CD14-positive monocyte (primary cell): ENCODE results near the gene DCAKD. TPM values are rescaled to one million over a fixed set of nuclear protein-coding genes. Genes with fewer than 3 reads are reported as not detected.
A peak's percentile ranks its signal among the peaks of the same experiment; 100 is the strongest.

ENCODE experiments used
- DNase-seq, 3 donors: peaks; one replicate each; pipeline ENCODE4 v3.0.0-alpha.2; 2011 to 2022
- H2AFZ ChIP-seq: 2 replicates; pipeline ENCODE4 v1.6.0; 2012; ENCODE audit warnings: mild to moderate bottlenecking, low read depth, low read length, inconsistent platforms; ENCODE audit not compliant: insufficient read depth, poor library complexity, severe bottlenecking
- H3K27ac ChIP-seq, 2 donors: 1 replicate in 1 of 2; 2 replicates in 1 of 2; pipeline ENCODE4 v1.5.1; 2012 to 2013; ENCODE audit warnings: low read length in 2 of 2, control low read depth in 1 of 2, inconsistent platforms in 1 of 2, low read depth in 1 of 2, mild to moderate bottlenecking in 1 of 2
- H3K27me3 ChIP-seq, 2 donors: one replicate each; pipeline versions ENCODE4 v1.6.0 to v1.6.1; 2011 to 2013; ENCODE audit warnings: low read length in 2 of 2; ENCODE audit not compliant: control insufficient read depth in 2 of 2, insufficient read depth in 2 of 2
- H3K36me3 ChIP-seq, 2 donors: replicated peaks in 1 of 2; 1 replicate in 1 of 2; 2 replicates in 1 of 2; pipeline versions ENCODE4 v1.5.1 to v1.6.1; 2012 to 2013; ENCODE audit warnings: low read length in 2 of 2, control low read depth in 1 of 2, inconsistent platforms in 1 of 2, mild to moderate bottlenecking in 1 of 2; ENCODE audit not compliant: insufficient read depth in 2 of 2, control insufficient read depth in 1 of 2
- H3K4me1 ChIP-seq, 2 donors: 1 replicate in 1 of 2; 2 replicates in 1 of 2; pipeline versions ENCODE4 v1.5.1 to v1.6.1; 2012 to 2013; ENCODE audit warnings: low read length in 2 of 2, control low read depth in 1 of 2, inconsistent platforms in 1 of 2, mild to moderate bottlenecking in 1 of 2, moderate library complexity in 1 of 2; ENCODE audit not compliant: insufficient read depth in 2 of 2, control insufficient read depth in 1 of 2
- H3K4me2 ChIP-seq: replicated peaks from 2 replicates; pipeline ENCODE3; 2012; ENCODE audit warnings: low read length, moderate library complexity, mild to moderate bottlenecking; ENCODE audit not compliant: poor library complexity, severe bottlenecking; ENCODE audit errors: extremely low read depth
- H3K4me3 ChIP-seq, 3 experiments: fragments of 200-600 bp in 1 of 3; sonication (generic) in 1 of 3; replicated peaks in 1 of 3; 1 replicate in 2 of 3; 2 replicates in 1 of 3; pipeline ENCODE4 v1.5.1; 2011 to 2013; ENCODE audit warnings: low read length in 3 of 3, mild to moderate bottlenecking in 3 of 3, control low read depth in 2 of 3, low read depth in 2 of 3, inconsistent platforms in 1 of 3, moderate library complexity in 1 of 3
- H3K79me2 ChIP-seq: 2 replicates; pipeline ENCODE4 v1.6.0; 2012; ENCODE audit warnings: mild to moderate bottlenecking, control low read depth, inconsistent platforms, low read length, moderate library complexity; ENCODE audit not compliant: insufficient read depth
- H3K9ac ChIP-seq: 2 replicates; pipeline ENCODE4 v1.6.0; 2017; ENCODE audit warnings: low read length, mild to moderate bottlenecking; ENCODE audit not compliant: insufficient read depth, poor library complexity, severe bottlenecking
- H3K9me3 ChIP-seq, 2 donors: replicated peaks in 1 of 2; 1 replicate in 1 of 2; 2 replicates in 1 of 2; pipeline versions ENCODE4 v1.5.1 to v1.6.1; 2012 to 2013; ENCODE audit warnings: low read length in 2 of 2, control low read depth in 1 of 2; ENCODE audit not compliant: control insufficient read depth in 1 of 2, insufficient read depth in 1 of 2
- H4K20me1 ChIP-seq: 2 replicates; pipeline ENCODE4 v1.6.0; 2012; ENCODE audit warnings: mild to moderate bottlenecking, low read length, control low read depth, moderate library complexity; ENCODE audit not compliant: insufficient read depth
- H3K27ac Mint-ChIP-seq, 7 donors: one replicate each; pipeline ENCODE4 v1.8.0; 2020; ENCODE audit warnings: mild to moderate bottlenecking in 7 of 7, mixed read lengths in 7 of 7, moderate library complexity in 6 of 7, inconsistent platforms in 2 of 7
- H3K27me3 Mint-ChIP-seq, 3 donors: one replicate each; pipeline ENCODE4 v1.8.0; 2021 to 2022; ENCODE audit warnings: low read depth in 3 of 3, mild to moderate bottlenecking in 3 of 3, mixed read lengths in 3 of 3, moderate library complexity in 3 of 3, inconsistent platforms in 1 of 3
- H3K36me3 Mint-ChIP-seq, 2 donors: one replicate each; pipeline ENCODE4 v1.8.0; 2020; ENCODE audit warnings: mixed read lengths in 2 of 2, inconsistent platforms in 1 of 2, mild to moderate bottlenecking in 1 of 2
- H3K4me1 Mint-ChIP-seq: one replicate; pipeline ENCODE4 v1.8.0; 2020; ENCODE audit warnings: mild to moderate bottlenecking, mixed read lengths
- H3K4me3 Mint-ChIP-seq, 2 donors: one replicate each; pipeline ENCODE4 v1.8.0; 2020; ENCODE audit warnings: mild to moderate bottlenecking in 2 of 2, mixed read lengths in 2 of 2, moderate library complexity in 1 of 2
- H3K9me3 Mint-ChIP-seq, 7 donors: one replicate each; pipeline ENCODE4 v1.8.0; 2020 to 2022; ENCODE audit warnings: mixed read lengths in 7 of 7, mild to moderate bottlenecking in 6 of 7, moderate library complexity in 6 of 7, inconsistent platforms in 2 of 7
- WGBS: methylation state at CpG from one replicate; pipeline ENCODE4 v1.1.5; 2013; ENCODE audit warnings: missing lambda C conversion rate; ENCODE audit not compliant: insufficient coverage; 5-methylcytosine and 5-hydroxymethylcytosine counted together
- intact Hi-C, 2 donors: fragments of 100-400 bp; cut with micrococcal nuclease; formaldehyde crosslinking; loops; one replicate each; pipeline versions ENCODE4 v1.15.0 to v1.15.1; 2023
- polyA plus RNA-seq, 3 donors: library from polyadenylated mRNA; depleted of rRNA in 1 of 3; unstranded in 2 of 3; stranded (reverse) in 1 of 3; fragments of 300-500 nt in 2 of 3; fragments of >200 nt in 1 of 3; fragmentation: Illumina TruSeq in 2 of 3; gene quantifications; 1 replicate in 2 of 3; 2 replicates in 1 of 3; pipeline ENCODE4 v1.2.3, GENCODE V29; 2012 to 2021
- TF ChIP-seq, protein P1 (sequence below): fragments of 200-600 bp; IDR thresholded peaks from one replicate; pipeline ENCODE4 v1.8.0; 2022; ENCODE audit warnings: antibody characterized with exemption, mild to moderate bottlenecking

DCAKD gene
- polyA plus RNA-seq, 3 donors: 6.6 to 10.0 (median 8.7) TPM

DNA sequence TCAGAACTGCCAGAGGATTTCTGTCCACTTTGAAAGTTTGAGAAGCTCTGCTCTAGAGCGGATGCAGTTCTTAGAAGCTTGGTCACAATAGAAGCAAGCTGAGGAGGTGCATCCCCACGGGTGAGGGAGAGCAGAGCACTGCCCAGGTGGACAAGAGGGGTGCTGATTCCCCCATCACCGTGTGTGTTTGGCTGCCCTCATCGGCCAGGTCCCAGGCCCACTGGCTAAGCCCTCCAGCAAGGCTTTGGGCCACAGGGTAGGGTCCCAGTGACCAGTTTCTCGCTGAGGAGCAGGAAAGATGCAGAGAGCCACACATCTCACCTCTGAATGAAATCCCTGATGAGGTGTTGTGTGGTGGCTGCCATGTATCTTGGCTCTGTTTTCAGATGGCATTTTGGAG lies 36.5 kb upstream of the DCAKD start:
- Histone ChIP-seq H3K4me3 (no peak overlapping the region), H3K79me2 (peaks cover 2% of the 10 kb centered on the region), H2AFZ (no peak overlapping the region), H3K4me2 (no peak overlapping the region), H3K27ac (no peak overlapping the region), H3K27me3 (no peaks in the 10 kb centered on the region), H4K20me1 (peaks cover 37% of the 10 kb centered on the region), H3K9me3 (no peaks in the 10 kb centered on the region), H3K9ac (no peak overlapping the region), H3K4me1 (no peaks in the 10 kb centered on the region), H3K36me3 (peaks cover 83 to 97% of the 10 kb centered on the region in 2 donors)
- H3K4me1 Mint-ChIP-seq: no peaks in the 10 kb centered on the region
- intact Hi-C loops: no loop called here
- no peak overlapping the region for H3K27ac Mint-ChIP-seq
- no peak for DNase-seq
- no peak overlapping the region for H3K4me3 Mint-ChIP-seq
- 92% methylated on average over 4 of the region's 5 CpGs for WGBS
- H3K27me3 Mint-ChIP-seq: no peaks in the 10 kb centered on the region
- peaks cover 72 to 99% of the 10 kb centered on the region in 2 donors for H3K36me3 Mint-ChIP-seq
- H3K9me3 Mint-ChIP-seq: no peaks in the 10 kb centered on the region
- TF ChIP-seq, protein P1, sequence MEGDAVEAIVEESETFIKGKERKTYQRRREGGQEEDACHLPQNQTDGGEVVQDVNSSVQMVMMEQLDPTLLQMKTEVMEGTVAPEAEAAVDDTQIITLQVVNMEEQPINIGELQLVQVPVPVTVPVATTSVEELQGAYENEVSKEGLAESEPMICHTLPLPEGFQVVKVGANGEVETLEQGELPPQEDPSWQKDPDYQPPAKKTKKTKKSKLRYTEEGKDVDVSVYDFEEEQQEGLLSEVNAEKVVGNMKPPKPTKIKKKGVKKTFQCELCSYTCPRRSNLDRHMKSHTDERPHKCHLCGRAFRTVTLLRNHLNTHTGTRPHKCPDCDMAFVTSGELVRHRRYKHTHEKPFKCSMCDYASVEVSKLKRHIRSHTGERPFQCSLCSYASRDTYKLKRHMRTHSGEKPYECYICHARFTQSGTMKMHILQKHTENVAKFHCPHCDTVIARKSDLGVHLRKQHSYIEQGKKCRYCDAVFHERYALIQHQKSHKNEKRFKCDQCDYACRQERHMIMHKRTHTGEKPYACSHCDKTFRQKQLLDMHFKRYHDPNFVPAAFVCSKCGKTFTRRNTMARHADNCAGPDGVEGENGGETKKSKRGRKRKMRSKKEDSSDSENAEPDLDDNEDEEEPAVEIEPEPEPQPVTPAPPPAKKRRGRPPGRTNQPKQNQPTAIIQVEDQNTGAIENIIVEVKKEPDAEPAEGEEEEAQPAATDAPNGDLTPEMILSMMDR: no peak

DNA sequence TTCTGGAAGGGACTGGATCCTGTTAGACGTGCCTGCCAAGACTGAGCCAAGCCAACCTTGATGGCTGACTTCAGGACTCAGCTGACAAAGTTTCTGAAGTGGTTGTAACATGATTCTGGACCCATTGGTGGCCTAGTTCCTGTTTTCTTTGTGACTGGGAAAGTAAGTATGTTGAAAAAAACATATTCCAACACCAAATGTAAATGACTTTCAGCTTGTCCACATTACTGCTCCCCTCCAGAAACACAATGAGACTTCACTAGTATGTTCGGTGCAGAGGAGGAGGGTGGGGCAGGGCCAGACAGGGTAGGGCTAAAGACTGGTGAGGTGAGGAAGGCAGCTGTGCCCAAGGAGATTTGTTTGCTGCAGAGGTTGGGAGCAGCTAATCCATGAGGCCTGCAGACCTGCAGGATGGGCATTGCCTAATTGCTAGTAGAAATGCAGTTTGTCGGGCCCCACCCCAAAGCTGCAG lies 36.1 kb upstream of the DCAKD start:
- 100% methylated on average over 3 of the region's 3 CpGs for WGBS

More for the DNA sequence above, 36.1 kb upstream of the DCAKD start:
- intact Hi-C loops: no loop called here
- no peaks in the 10 kb centered on the region for H3K9me3 ChIP-seq
- H3K4me3 ChIP-seq: no peak overlapping the region
- DNase-seq: no peak
- H2AFZ ChIP-seq: no peak overlapping the region
- H3K27me3 Mint-ChIP-seq: no peaks in the 10 kb centered on the region
- no peaks in the 10 kb centered on the region for H3K27me3 ChIP-seq
- no peak overlapping the region for H3K9ac ChIP-seq
- H3K4me1 Mint-ChIP-seq: no peaks in the 10 kb centered on the region
- H3K27ac Mint-ChIP-seq: peak overlapping the region in 1 of 7 donors; percentile 50
- peaks cover 2% of the 10 kb centered on the region for H3K79me2 ChIP-seq
- no peak overlapping the region for H3K4me2 ChIP-seq
- H3K27ac ChIP-seq: no peak overlapping the region
- no peak overlapping the region for H3K4me3 Mint-ChIP-seq
- peaks cover 69 to 99% of the 10 kb centered on the region in 2 donors for H3K36me3 Mint-ChIP-seq
- no peaks in the 10 kb centered on the region for H3K4me1 ChIP-seq
- peaks cover 39% of the 10 kb centered on the region for H4K20me1 ChIP-seq
- TF ChIP-seq, protein P1: no peak
- H3K9me3 Mint-ChIP-seq: no peaks in the 10 kb centered on the region
- H3K36me3 ChIP-seq: peaks cover 80 to 97% of the 10 kb centered on the region in 2 donors
